ENCODE measurements around the gene AKAP5.

The AKAP5 gene
- 13.4 to 19.1 reads per million in 2 donors for total RNA-seq

GRCh38 chr14:64465191-64465822, at the start of gene AKAP5:
Gene AKAP5 (plus strand): TSS chr14:64465499. CDS start chr14:64468395, 2,896 bp downstream.
- DNase-seq: peak; percentile 64

GRCh38 chr14:64416348-64416932, 48.9 kb upstream of the AKAP5 start:
- no peak for DNase-seq

- no peak for DNase-seq
Observed at GRCh38 chr14:64417055-64417770, 48.1 kb upstream of the AKAP5 start.

GRCh38 chr14:64417771-64418125, 47.6 kb upstream of the AKAP5 start:
- DNase-seq: no peak

GRCh38 chr14:64419003-64419402, 46.3 kb upstream of the AKAP5 start:
- DNase-seq: no peak

GRCh38 chr14:64421166-64421565, 44.1 kb upstream of the AKAP5 start:
- DNase-seq: no peak

GRCh38 chr14:64422005-64422404, 43.3 kb upstream of the AKAP5 start:
- no peak for DNase-seq

- DNase-seq: no peak
Observed at GRCh38 chr14:64422756-64423155, 42.5 kb upstream of the AKAP5 start.

- no peak for DNase-seq
Observed at GRCh38 chr14:64423987-64424386, 41.3 kb upstream of the AKAP5 start.

- DNase-seq: no peak
Observed at GRCh38 chr14:64434528-64434927, 30.8 kb upstream of the AKAP5 start.

GRCh38 chr14:64438181-64438841, 27.0 kb upstream of the AKAP5 start:
- no peak for DNase-seq

- DNase-seq: no peak
Observed at GRCh38 chr14:64439141-64439540, 26.2 kb upstream of the AKAP5 start.

- DNase-seq: no peak
Observed at GRCh38 chr14:64440494-64440893, 24.8 kb upstream of the AKAP5 start.

- no peak for DNase-seq
Observed at GRCh38 chr14:64442300-64442988, 22.9 kb upstream of the AKAP5 start.

- no peak for DNase-seq
Observed at GRCh38 chr14:64444140-64444539, 21.2 kb upstream of the AKAP5 start.

GRCh38 chr14:64444984-64445845, 20.1 kb upstream of the AKAP5 start:
- DNase-seq: no peak

GRCh38 chr14:64447876-64448670, 17.2 kb upstream of the AKAP5 start:
- no peak for DNase-seq

- no peak for DNase-seq
Observed at GRCh38 chr14:64450255-64450654, 15.0 kb upstream of the AKAP5 start.

GRCh38 chr14:64454671-64455070, 10.6 kb upstream of the AKAP5 start:
- no peak for DNase-seq

GRCh38 chr14:64459405-64460136, 5.7 kb upstream of the AKAP5 start:
- DNase-seq: no peak
